Measurements from ENCODE around the gene RBBP8NL.

- TF ChIP-seq CTCF (IDR thresholded peaks at IDR 0.05): no peak
- no peak for TF ChIP-seq POLR2AphosphoS5 (IDR thresholded peaks at IDR 0.05; ENCODE audit: low read depth, low read length)
- TF ChIP-seq REST (IDR thresholded peaks at IDR 0.05; ENCODE audit: insufficient read depth in 1 of 2, low read depth in 2 of 2, low read length in 1 of 2): no peak
Observed at GRCh38 chr20:62367633-62368391, 59.5 kb downstream of the RBBP8NL start.
